MM.1S (cell line): ENCODE results near the gene CHMP5.

Experiments used
- DNase-seq: peaks from one replicate; pipeline ENCODE4 v3.0.0-alpha.2; 2015
- H2AFZ ChIP-seq: fragments of 300-600 bp; sonication (generic); 2 replicates; pipeline ENCODE4 v1.6.0; 2016; ENCODE audit warnings: antibody characterized with exemption, low read length
- H3F3A ChIP-seq: fragments of 300-600 bp; sonication (generic); 2 replicates; pipeline ENCODE4 v1.6.1; 2016; ENCODE audit warnings: mild to moderate bottlenecking, antibody characterized with exemption, low read length, moderate library complexity, mixed read lengths; ENCODE audit not compliant: insufficient read depth
- H3K27ac ChIP-seq: fragments of 300-600 bp; sonication (generic); 2 replicates; pipeline ENCODE4 v1.5.1; 2016; ENCODE audit warnings: mild to moderate bottlenecking, low read length
- H3K27me3 ChIP-seq: fragments of 300-600 bp; sonication (generic); replicated peaks from 2 replicates; pipeline ENCODE4 v1.6.0; 2016; ENCODE audit warnings: low read length; ENCODE audit not compliant: insufficient read depth
- H3K36me3 ChIP-seq: fragments of 300-600 bp; sonication (generic); replicated peaks from 2 replicates; pipeline ENCODE4 v1.6.1; 2016; ENCODE audit warnings: mild to moderate bottlenecking, low read length, mixed read lengths; ENCODE audit not compliant: insufficient read depth
- H3K4me1 ChIP-seq: fragments of 300-600 bp; sonication (generic); 2 replicates; pipeline ENCODE4 v1.6.1; 2016; ENCODE audit warnings: low read length, mixed read lengths
- H3K4me2 ChIP-seq: fragments of 300-600 bp; sonication (generic); 2 replicates; pipeline ENCODE4 v1.6.0; 2016; ENCODE audit warnings: low read depth, low read length
- H3K4me3 ChIP-seq: fragments of 300-600 bp; sonication (generic); 2 replicates; pipeline ENCODE4 v1.5.1; 2016; ENCODE audit warnings: low read length, mixed read lengths
- H3K79me2 ChIP-seq: fragments of 300-600 bp; sonication (generic); 2 replicates; pipeline ENCODE4 v1.6.1; 2016; ENCODE audit warnings: mixed run types, low read length, mixed read lengths
- H3K9ac ChIP-seq: fragments of 300-600 bp; sonication (generic); 2 replicates; pipeline ENCODE4 v1.6.1; 2016; ENCODE audit warnings: low read length, mixed read lengths
- H3K9me2 ChIP-seq: fragments of 300-600 bp; sonication (generic); replicated peaks from 2 replicates; pipeline ENCODE4 v1.6.1; 2016; ENCODE audit warnings: mild to moderate bottlenecking, low read length, mixed read lengths; ENCODE audit not compliant: insufficient read depth
- H3K9me3 ChIP-seq: fragments of 300-600 bp; sonication (generic); replicated peaks from 2 replicates; pipeline ENCODE4 v1.6.1; 2016; ENCODE audit warnings: mild to moderate bottlenecking, low read length, mixed read lengths; ENCODE audit not compliant: insufficient read depth
- H4K20me1 ChIP-seq: fragments of 300-600 bp; sonication (generic); 2 replicates; pipeline ENCODE4 v1.6.1; 2016; ENCODE audit warnings: mild to moderate bottlenecking, low read length, moderate library complexity, mixed read lengths; ENCODE audit not compliant: insufficient read depth
- CTCF ChIP-seq: fragments of 300-600 bp; sonication (generic); IDR thresholded peaks from 2 replicates; pipeline ENCODE4 v1.5.1; 2016; ENCODE audit warnings: antibody characterized with exemption, low read length, mixed read lengths
- EZH2 ChIP-seq: fragments of 300-600 bp; sonication (generic); optimal IDR thresholded peaks from 2 replicates; pipeline ENCODE3; 2017; ENCODE audit warnings: low read depth, mild to moderate bottlenecking, antibody characterized with exemption, low read length, mixed read lengths
- EZH2phosphoT487 ChIP-seq: fragments of 300-600 bp; sonication (generic); IDR thresholded peaks from 2 replicates; pipeline ENCODE4 v1.6.1; 2018; ENCODE audit warnings: antibody characterized with exemption, low read length

Gene CHMP5

GRCh38 chr9:33222031-33222430 lies 42.8 kb upstream of the CHMP5 start:
- no peaks in the 10 kb centered on the region for H3K9me3 ChIP-seq
- H3K27ac ChIP-seq, result peak overlapping the region; percentile 94
- DNase-seq, result peak; percentile 21
- no peaks in the 10 kb centered on the region for H3K27me3 ChIP-seq
- H3K36me3 ChIP-seq, result no peaks in the 10 kb centered on the region
- H3K4me3 ChIP-seq, result no peak overlapping the region
- peaks cover 42% of the 10 kb centered on the region for H3K4me1 ChIP-seq
- H4K20me1 ChIP-seq, result no peaks in the 10 kb centered on the region
- TF ChIP-seq EZH2phosphoT487 (no peak), EZH2 (no peak), CTCF (no peak)
- H3K9ac ChIP-seq, result peak overlapping the region; percentile 61
- no peaks in the 10 kb centered on the region for H3K9me2 ChIP-seq
- peaks cover 18% of the 10 kb centered on the region for H3F3A ChIP-seq
- H2AFZ ChIP-seq, result peak overlapping the region; percentile 70; the same call in 1 of the 2 replicates
- H3K79me2 ChIP-seq, result no peaks in the 10 kb centered on the region
- peak overlapping the region; percentile 86; the same call in 1 of the 2 replicates for H3K4me2 ChIP-seq

- Histone ChIP-seq H3K4me3 (no peak overlapping the region), H3F3A (peaks cover 18% of the 10 kb centered on the region), H3K9me2 (no peaks in the 10 kb centered on the region), H3K4me1 (peaks cover 42% of the 10 kb centered on the region), H3K9ac (no peak overlapping the region), H4K20me1 (no peaks in the 10 kb centered on the region), H3K9me3 (no peaks in the 10 kb centered on the region), H3K36me3 (no peaks in the 10 kb centered on the region), H3K27me3 (no peaks in the 10 kb centered on the region), H2AFZ (no peak overlapping the region), H3K4me2 (no peak overlapping the region), H3K27ac (no peak overlapping the region), H3K79me2 (no peaks in the 10 kb centered on the region)
- TF ChIP-seq EZH2 (no peak), CTCF (peak; percentile 47), EZH2phosphoT487 (no peak)
- peak; percentile 30 for DNase-seq
These were observed 41.2 kb upstream of the CHMP5 start for GRCh38 chr9:33223696-33224095.

- Histone ChIP-seq H3K4me1 (peaks cover 26% of the 10 kb centered on the region), H3K27ac (no peak overlapping the region), H3K9me3 (no peaks in the 10 kb centered on the region)
These were observed 39.3 kb upstream of the CHMP5 start for GRCh38 chr9:33225319-33226147.

More at GRCh38 chr9:33225319-33226147, 39.3 kb upstream of the CHMP5 start:
- Histone ChIP-seq H3F3A (peaks cover 14% of the 10 kb centered on the region), H3K79me2 (no peaks in the 10 kb centered on the region), H3K36me3 (no peaks in the 10 kb centered on the region), H3K4me3 (no peak overlapping the region), H3K9me2 (no peaks in the 10 kb centered on the region), H3K4me2 (no peak overlapping the region), H3K9ac (no peak overlapping the region), H4K20me1 (no peaks in the 10 kb centered on the region), H3K27me3 (no peaks in the 10 kb centered on the region), H2AFZ (peak overlapping the region; percentile 30; the same call in 1 of the 2 replicates)
- DNase-seq, result peak; percentile 75
- no peak for TF ChIP-seq EZH2
- TF ChIP-seq CTCF, result peak; percentile 73
- no peak for TF ChIP-seq EZH2phosphoT487
